Measurements from ENCODE around the gene SLC24A1. TPM values are rescaled to one million over a fixed set of nuclear protein-coding genes. Genes with fewer than 3 reads are reported as not detected.

The SLC24A1 gene
- total RNA-seq, 1 donor from 2014 or later: 10.3 TPM

DNA sequence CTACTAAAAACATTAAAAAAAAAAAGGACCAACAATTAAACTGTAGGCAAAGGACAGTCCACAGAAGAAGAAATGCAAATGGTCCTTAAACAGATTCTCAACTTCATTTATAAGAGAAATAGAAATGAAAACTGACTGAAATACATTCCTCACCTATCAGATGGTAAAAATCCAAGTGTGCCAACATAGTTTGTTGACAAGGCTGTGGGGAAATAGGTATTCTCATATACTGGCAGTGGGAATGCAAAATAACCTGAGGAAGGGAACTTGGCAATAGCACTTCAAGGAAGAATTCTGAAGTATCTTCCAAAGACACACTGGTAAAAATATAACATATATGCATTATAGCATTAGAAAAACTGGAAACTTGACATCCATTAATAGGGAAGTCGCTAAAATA lies 53.8 kb downstream of the SLC24A1 start:
- H3K4me3 Mint-ChIP-seq (ENCODE audit: low read depth): no peak overlapping the region
- H3K9me3 Mint-ChIP-seq (ENCODE audit: low read depth): no peaks in the 10 kb centered on the region
- TF ChIP-seq, protein P1, sequence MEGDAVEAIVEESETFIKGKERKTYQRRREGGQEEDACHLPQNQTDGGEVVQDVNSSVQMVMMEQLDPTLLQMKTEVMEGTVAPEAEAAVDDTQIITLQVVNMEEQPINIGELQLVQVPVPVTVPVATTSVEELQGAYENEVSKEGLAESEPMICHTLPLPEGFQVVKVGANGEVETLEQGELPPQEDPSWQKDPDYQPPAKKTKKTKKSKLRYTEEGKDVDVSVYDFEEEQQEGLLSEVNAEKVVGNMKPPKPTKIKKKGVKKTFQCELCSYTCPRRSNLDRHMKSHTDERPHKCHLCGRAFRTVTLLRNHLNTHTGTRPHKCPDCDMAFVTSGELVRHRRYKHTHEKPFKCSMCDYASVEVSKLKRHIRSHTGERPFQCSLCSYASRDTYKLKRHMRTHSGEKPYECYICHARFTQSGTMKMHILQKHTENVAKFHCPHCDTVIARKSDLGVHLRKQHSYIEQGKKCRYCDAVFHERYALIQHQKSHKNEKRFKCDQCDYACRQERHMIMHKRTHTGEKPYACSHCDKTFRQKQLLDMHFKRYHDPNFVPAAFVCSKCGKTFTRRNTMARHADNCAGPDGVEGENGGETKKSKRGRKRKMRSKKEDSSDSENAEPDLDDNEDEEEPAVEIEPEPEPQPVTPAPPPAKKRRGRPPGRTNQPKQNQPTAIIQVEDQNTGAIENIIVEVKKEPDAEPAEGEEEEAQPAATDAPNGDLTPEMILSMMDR (IDR thresholded peaks at IDR 0.05; ENCODE audit: unreplicated experiment): no peak
- H3K4me1 Mint-ChIP-seq (ENCODE audit: low read depth): no peaks in the 10 kb centered on the region
- no peaks in the 10 kb centered on the region for H3K27me3 Mint-ChIP-seq
- H3K36me3 Mint-ChIP-seq (ENCODE audit: insufficient read depth): peaks cover 5% of the 10 kb centered on the region
- no peak for DNase-seq (ENCODE audit: low spot score, unreplicated experiment)
- H3K27ac Mint-ChIP-seq: no peak overlapping the region

DNA sequence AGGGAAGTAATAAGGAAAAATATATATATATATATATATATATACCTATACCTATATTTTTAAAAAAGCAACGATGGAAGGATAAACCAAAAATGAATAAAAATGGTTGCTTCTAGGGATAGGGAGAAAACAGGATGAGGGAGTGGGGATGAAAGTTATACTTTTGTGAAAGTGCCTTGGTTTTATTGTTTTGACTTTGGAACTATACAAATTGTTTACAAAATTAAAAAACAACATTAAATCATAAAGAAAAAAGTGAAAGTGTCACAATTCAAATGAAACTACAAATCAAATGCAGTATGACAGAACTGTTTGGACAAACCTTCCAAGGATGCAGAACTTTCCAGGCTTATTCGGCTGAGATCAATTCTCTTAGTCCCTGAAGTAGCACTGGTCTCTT lies 54.4 kb downstream of the SLC24A1 start:
- Mint-ChIP-seq H3K4me3 (ENCODE audit: low read depth) (no peak overlapping the region), H3K27me3 (no peaks in the 10 kb centered on the region), H3K36me3 (ENCODE audit: insufficient read depth) (peaks cover 2% of the 10 kb centered on the region), H3K27ac (no peak overlapping the region), H3K4me1 (ENCODE audit: low read depth) (no peaks in the 10 kb centered on the region), H3K9me3 (ENCODE audit: low read depth) (no peaks in the 10 kb centered on the region)
- TF ChIP-seq, protein P1 (IDR thresholded peaks at IDR 0.05; ENCODE audit: unreplicated experiment): no peak
- no peak for DNase-seq (ENCODE audit: low spot score, unreplicated experiment)

DNA sequence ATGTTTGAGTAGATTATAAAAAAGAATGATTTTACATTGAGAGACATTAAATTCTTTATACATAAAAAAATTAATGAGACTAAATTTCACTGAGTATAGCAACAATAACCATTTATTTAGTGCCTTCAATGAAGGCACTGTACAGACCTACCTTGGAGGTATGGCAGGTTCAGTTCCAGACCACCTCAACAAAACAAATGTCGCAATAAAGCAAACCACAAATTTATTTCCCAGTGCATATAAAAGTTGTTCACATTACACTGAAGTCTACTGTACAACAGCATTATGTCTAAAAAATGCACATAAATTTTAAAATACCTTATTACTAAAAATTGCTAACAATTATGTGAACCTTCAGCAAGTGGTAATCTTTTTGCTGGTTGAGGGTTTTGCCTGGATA lies 58.8 kb downstream of the SLC24A1 start:
- no peak for DNase-seq (ENCODE audit: low spot score, unreplicated experiment)
- H3K9me3 Mint-ChIP-seq (ENCODE audit: low read depth): no peaks in the 10 kb centered on the region
- TF ChIP-seq, protein P1 (IDR thresholded peaks at IDR 0.05; ENCODE audit: unreplicated experiment): no peak
- H3K4me1 Mint-ChIP-seq (ENCODE audit: low read depth): no peaks in the 10 kb centered on the region
- no peak overlapping the region for H3K27ac Mint-ChIP-seq
- no peaks in the 10 kb centered on the region for H3K36me3 Mint-ChIP-seq (ENCODE audit: insufficient read depth)
- no peaks in the 10 kb centered on the region for H3K27me3 Mint-ChIP-seq
- H3K4me3 Mint-ChIP-seq (ENCODE audit: low read depth): no peak overlapping the region

DNA sequence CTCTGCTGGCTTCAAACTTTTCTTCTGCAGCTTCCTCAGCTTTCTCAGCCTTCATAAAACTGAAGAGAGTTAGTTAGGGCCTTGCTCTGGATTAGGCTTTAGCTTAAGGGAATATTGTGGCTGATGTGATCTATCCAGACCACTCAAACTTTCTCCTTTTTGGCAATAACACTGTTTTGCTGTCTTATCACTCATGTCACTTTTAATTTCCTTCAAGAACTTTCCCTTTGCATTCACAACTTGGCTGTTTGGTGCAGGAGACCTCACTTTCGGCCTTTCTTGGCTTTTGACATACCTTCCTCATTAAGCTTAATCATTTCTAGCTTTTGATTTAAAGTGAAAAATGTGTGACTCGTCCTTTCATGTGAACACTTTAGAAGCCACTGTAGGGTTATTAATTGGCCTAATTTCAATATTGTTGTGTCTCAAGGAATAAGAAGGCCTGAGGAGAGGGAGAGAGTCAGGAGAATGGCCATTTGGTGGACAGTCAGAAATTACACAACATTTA lies 60.7 kb downstream of the SLC24A1 start:
- Mint-ChIP-seq H3K27me3 (no peaks in the 10 kb centered on the region), H3K36me3 (ENCODE audit: insufficient read depth) (peaks cover 2% of the 10 kb centered on the region), H3K27ac (no peak overlapping the region), H3K4me3 (ENCODE audit: low read depth) (no peak overlapping the region), H3K9me3 (ENCODE audit: low read depth) (no peaks in the 10 kb centered on the region), H3K4me1 (ENCODE audit: low read depth) (no peaks in the 10 kb centered on the region)
- DNase-seq (ENCODE audit: low spot score, unreplicated experiment): no peak
- TF ChIP-seq, protein P1 (IDR thresholded peaks at IDR 0.05; ENCODE audit: unreplicated experiment): no peak

DNA sequence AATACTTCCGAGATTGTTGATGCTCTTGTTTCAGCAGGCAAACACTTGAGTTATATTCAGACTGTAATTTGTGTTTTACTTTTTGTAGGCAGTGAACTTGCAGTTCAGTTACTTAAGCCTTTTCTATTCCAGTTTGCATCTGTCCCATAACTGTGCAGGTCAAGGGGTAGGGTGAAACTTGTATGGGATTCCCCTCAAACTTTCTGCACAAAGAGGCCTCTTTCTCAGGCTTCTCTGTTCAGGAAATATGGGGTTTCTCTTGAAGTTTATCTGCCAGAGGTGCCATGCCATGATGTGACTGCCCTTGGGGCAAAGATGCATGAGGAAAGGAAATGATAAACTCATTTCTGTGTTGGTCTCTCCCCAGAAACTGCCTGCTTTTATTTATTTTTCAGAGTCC lies 66.7 kb downstream of the SLC24A1 start:
- Mint-ChIP-seq H3K4me1 (ENCODE audit: low read depth) (no peaks in the 10 kb centered on the region), H3K4me3 (ENCODE audit: low read depth) (no peak overlapping the region), H3K27me3 (no peaks in the 10 kb centered on the region), H3K27ac (no peak overlapping the region), H3K36me3 (ENCODE audit: insufficient read depth) (peaks cover 7% of the 10 kb centered on the region), H3K9me3 (ENCODE audit: low read depth) (no peaks in the 10 kb centered on the region)
- no peak for DNase-seq (ENCODE audit: low spot score, unreplicated experiment)
- TF ChIP-seq, protein P1 (IDR thresholded peaks at IDR 0.05; ENCODE audit: unreplicated experiment): no peak
